SK-N-MC (cell line): ENCODE measurements around the gene PRPF19.

ENCODE experiments used
- DNase-seq: peaks from one replicate; pipeline ENCODE4 v3.0.0-alpha.2; 2011; ENCODE audit warnings: low read depth, low spot score
- H3K27ac ChIP-seq: fragments of 200-600 bp; sonication (generic); 2 replicates; pipeline ENCODE4 v1.5.1; 2016; ENCODE audit warnings: mixed run types
- H3K36me3 ChIP-seq: fragments of 200-600 bp; sonication (generic); 2 replicates; pipeline ENCODE4 v1.6.1; 2017; ENCODE audit warnings: antibody characterized with exemption, low read length, mixed read lengths; ENCODE audit not compliant: insufficient read depth
- H3K4me3 ChIP-seq: fragments of 200-600 bp; sonication (generic); 2 replicates; pipeline ENCODE4 v1.5.1; 2016
- H3K9ac ChIP-seq: fragments of 200-600 bp; sonication (generic); 2 replicates; pipeline ENCODE4 v1.8.0; 2017; ENCODE audit warnings: mixed run types, mixed read lengths; ENCODE audit not compliant: insufficient read length
- H3K9me3 ChIP-seq: fragments of 200-600 bp; sonication (generic); 2 replicates; pipeline ENCODE4 v1.6.1; 2017; ENCODE audit warnings: low read depth, mild to moderate bottlenecking, antibody characterized with exemption, low read length, moderate library complexity, mixed read lengths
- EZH2 ChIP-seq: fragments of 200-600 bp; sonication (generic); IDR thresholded peaks from one replicate; pipeline ENCODE4 v1.6.1; 2017; ENCODE audit warnings: antibody characterized with exemption
- FOXP2 ChIP-seq: optimal IDR thresholded peaks from 2 replicates; pipeline ENCODE3; 2011; ENCODE audit warnings: mild to moderate bottlenecking, moderate library complexity; ENCODE audit not compliant: insufficient read depth; ENCODE audit errors: extremely low read length, control extremely low read depth
- POLR2AphosphoS5 ChIP-seq: IDR thresholded peaks from 2 replicates; pipeline ENCODE4 v1.6.1; 2012; ENCODE audit warnings: mild to moderate bottlenecking, low read depth, low read length, borderline replicate concordance

The PRPF19 gene

DNA sequence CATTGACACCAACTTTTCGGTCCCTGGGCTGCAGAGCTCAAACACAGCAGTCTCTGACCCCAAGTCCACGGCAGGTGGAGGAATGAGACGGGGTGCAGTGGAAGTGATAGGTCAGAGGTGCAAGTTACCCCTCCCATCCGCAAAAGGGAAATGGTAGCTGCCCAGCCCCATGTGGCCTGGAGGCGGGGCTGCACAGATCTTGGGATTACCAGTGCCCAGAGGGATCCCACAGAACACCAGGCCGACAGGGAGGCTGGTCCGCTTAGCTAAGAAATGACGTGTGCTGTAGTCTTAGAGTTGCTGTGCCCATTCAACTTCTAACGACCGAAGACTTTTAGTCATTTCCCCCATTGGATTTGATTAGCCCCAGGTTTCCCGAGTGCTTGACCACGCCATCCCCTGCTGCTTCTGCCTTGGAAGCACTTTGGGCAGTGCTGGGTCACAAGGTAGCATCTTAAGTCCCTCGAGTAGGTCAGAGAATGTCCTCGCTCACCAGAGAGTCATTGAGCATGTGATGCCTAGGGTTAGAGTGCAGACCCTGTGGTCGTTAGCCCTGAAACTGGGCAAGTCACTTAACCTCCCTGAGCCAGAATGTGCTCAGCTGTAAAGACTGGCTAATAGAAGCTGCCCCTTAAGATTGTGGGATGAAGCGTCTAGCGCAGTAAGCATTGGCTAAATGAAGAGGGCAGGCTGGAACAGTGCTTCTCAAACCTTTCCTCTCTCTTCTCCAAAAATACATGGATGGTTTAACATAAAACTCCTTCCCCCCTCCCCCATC lies 54.9 kb downstream of the PRPF19 start:
- no peaks in the 10 kb centered on the region for H3K9me3 ChIP-seq
- no peak for TF ChIP-seq FOXP2
- no peak for TF ChIP-seq EZH2
- TF ChIP-seq POLR2AphosphoS5: no peak
- peaks cover 36% of the 10 kb centered on the region; the same call in 1 of the 2 replicates for H3K36me3 ChIP-seq
- no peak overlapping the region for H3K4me3 ChIP-seq
- no peak overlapping the region for H3K27ac ChIP-seq
- no peak for DNase-seq
- H3K9ac ChIP-seq: no peak overlapping the region

DNA sequence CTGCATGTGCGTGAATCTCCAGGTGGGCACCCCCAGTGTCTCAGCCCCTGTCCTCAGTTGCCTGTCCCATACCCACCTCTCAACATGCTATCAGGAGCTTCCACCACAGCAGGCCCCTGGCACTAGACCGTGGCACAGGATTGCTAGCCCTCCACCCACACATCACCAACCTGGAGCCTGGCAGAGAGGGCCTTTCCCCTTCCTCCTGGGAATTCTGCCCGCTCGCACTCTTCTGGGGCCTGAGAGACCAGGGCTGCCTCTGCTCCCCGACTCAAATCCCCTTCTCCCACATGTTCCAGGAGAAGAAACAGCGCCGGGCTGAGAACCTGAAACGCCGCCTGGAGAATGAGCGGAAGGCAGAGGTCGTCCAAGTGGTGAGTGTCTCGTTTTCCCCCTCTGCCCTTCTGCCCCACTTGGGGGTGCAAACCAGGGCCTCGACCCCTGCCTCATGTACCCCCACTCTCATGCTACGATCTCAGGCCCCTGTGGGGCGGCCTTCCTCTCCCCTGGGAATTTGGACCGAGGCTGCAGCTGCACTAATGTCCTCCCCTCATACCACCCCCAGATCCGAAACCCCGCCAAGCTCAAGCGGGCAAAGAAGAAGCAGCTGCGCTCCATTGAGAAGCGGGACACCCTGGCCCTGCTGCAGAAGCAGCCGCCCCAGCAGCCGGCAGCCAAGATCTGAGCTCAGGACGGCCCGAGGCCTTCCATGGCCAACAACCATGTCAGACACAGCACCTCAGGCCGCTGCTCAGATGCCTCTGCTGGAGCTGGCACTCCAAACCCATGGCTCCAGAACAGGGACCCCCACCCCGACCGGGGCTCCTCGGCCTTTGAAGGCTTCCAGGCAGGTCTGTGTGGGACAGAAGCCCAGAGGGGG lies 56.5 kb downstream of the PRPF19 start:
- H3K4me3 ChIP-seq: no peak overlapping the region
- H3K9ac ChIP-seq: no peak overlapping the region
- TF ChIP-seq FOXP2 (no peak), POLR2AphosphoS5 (no peak), EZH2 (no peak)
- no peak for DNase-seq
- H3K9me3 ChIP-seq: no peaks in the 10 kb centered on the region
- no peak overlapping the region for H3K27ac ChIP-seq
- peaks cover 36% of the 10 kb centered on the region; the same call in 1 of the 2 replicates for H3K36me3 ChIP-seq

DNA sequence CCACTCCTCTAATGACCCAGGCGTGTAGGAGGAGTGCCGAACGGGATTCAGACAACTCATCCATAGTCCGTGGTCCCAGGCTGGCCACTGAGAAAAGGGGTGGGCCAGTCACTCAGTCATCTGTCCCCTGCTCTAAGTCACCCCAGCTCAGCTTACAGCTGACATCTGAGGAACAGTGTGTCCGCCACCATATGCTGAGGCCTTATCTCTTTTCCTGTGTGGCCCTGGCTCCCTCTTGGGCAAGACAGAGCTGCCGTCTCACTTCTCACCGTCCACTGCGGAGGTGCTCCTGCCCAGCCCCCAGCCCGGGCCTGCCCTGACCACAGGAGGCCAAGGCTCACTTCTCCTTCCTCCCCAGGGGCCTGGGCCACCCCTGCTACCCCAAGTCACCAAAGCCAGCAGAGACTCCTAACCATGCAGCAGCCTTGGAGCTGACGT lies 57.7 kb downstream of the PRPF19 start:
- TF ChIP-seq FOXP2 (no peak), POLR2AphosphoS5 (no peak), EZH2 (no peak)
- Histone ChIP-seq H3K9ac (no peak overlapping the region), H3K36me3 (peaks cover 41% of the 10 kb centered on the region; the same call in 1 of the 2 replicates), H3K9me3 (no peaks in the 10 kb centered on the region), H3K4me3 (no peak overlapping the region), H3K27ac (no peak overlapping the region)
- no peak for DNase-seq

DNA sequence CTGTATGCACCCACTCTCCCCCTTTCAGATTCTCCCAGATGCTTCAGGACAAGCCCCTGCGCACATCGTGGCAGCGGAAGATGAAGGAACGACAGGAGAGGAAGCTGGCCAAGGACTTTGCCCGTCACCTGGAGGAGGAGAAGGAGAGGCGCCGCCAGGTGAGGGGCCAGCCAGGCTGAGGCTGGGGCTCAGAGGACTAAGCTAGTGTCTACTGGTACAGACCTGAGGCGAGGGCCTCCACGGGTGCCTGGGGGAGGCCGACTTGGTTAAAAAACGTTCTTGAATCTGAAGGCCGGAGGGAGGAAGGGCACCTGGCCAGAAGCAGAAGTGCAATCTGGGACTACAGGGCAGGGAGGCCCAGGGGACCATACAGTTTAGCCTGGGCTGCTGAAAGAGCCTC lies 58.5 kb downstream of the PRPF19 start:
- Histone ChIP-seq H3K4me3 (no peak overlapping the region), H3K9ac (no peak overlapping the region), H3K9me3 (no peaks in the 10 kb centered on the region), H3K27ac (no peak overlapping the region), H3K36me3 (peaks cover 41% of the 10 kb centered on the region; the same call in 1 of the 2 replicates)
- no peak for DNase-seq
- TF ChIP-seq POLR2AphosphoS5: no peak
- no peak for TF ChIP-seq EZH2
- no peak for TF ChIP-seq FOXP2

DNA sequence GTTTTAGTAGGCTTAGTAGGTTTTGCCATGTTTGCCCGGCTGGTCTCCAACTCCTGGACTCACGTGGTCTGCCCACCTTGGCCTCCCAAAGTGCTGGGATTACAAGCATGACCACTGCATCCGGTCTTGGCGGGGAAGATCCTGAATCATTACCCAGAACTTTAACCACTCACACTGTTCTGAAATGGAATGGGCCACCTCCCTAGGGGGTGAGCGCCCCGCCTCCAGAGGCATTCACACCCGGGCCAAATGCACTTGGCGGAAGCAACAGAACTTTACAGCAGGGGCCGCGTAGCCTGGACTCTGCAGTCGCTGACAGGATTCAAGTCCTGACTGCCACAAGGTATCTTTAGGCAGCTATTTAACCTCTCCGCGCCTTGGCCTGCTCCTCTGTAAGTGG lies 59.1 kb downstream of the PRPF19 start:
- H3K9ac ChIP-seq: no peak overlapping the region

DNA sequence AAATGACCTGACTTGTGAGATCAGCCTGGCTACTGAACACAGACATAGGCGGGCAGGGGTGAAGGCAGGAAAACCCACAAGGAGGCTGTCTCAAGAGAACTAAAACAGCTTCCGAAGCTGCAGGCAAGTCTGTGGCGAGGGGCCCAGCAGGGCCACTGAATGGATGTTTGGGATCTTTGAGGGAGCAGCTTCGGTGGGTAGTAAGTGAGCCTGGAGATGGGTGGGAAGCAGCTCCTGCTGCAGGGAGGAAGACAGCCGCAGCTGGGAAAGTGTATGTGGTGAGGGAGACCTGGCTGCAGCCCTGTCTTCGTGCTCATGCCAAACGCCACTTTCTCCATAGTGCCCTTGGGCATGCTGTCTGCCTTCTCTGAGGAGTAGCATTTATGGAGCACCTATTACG lies 61.0 kb downstream of the PRPF19 start:
- Histone ChIP-seq H3K36me3 (peaks cover 28% of the 10 kb centered on the region; the same call in 1 of the 2 replicates), H3K4me3 (no peak overlapping the region)

More for the DNA sequence above, 59.1 kb downstream of the PRPF19 start:
- no peak for DNase-seq
- TF ChIP-seq FOXP2 (no peak), POLR2AphosphoS5 (no peak), EZH2 (no peak)
- no peak overlapping the region for H3K27ac ChIP-seq
- peaks cover 41% of the 10 kb centered on the region; the same call in 1 of the 2 replicates for H3K36me3 ChIP-seq
- H3K9me3 ChIP-seq: no peaks in the 10 kb centered on the region
- H3K4me3 ChIP-seq: no peak overlapping the region

DNA sequence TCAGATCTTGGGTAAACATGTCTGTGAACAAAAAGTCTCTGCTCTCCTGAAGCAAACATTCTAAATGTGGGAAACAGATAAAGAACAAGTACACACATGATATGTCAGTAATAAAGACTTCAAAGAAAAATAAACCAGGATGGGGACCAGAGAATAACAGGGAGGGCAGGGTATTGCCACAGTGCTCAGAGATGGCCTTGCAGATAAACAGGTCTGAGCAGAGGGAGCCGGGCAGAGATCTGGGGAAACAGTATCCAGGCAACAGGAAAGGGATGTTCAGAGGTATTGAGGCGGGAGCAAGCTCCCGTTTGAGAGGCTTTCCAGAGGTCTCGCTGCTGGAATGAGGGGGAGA lies 61.5 kb downstream of the PRPF19 start:
- Histone ChIP-seq H3K36me3 (peaks cover 28% of the 10 kb centered on the region; the same call in 1 of the 2 replicates), H3K4me3 (peak overlapping the region; percentile 97), H3K9me3 (no peaks in the 10 kb centered on the region), H3K9ac (peak overlapping the region; percentile 94), H3K27ac (no peak overlapping the region)
- TF ChIP-seq FOXP2: no peak
- TF ChIP-seq POLR2AphosphoS5: no peak
- no peak for TF ChIP-seq EZH2
- no peak for DNase-seq

More for the DNA sequence above, 61.0 kb downstream of the PRPF19 start:
- H3K9me3 ChIP-seq: no peaks in the 10 kb centered on the region
- DNase-seq: no peak
- no peak overlapping the region for H3K27ac ChIP-seq
- no peak for TF ChIP-seq FOXP2
- no peak for TF ChIP-seq POLR2AphosphoS5
- TF ChIP-seq EZH2: no peak
- peak overlapping the region; percentile 94 for H3K9ac ChIP-seq
